Neural progenitor cell (in vitro differentiated cells): Measurements from ENCODE around the gene FCGBP. TPM values are rescaled to one million over a fixed set of nuclear protein-coding genes. Genes with fewer than 3 reads are reported as not detected.

Experiments
- DNase-seq: peaks from one replicate; pipeline ENCODE4 v3.0.0-alpha.2; 2016; ENCODE audit warnings: low spot score
- H2AFZ ChIP-seq: fragments of 200-600 bp; sonication (generic); replicated peaks from 2 replicates; pipeline ENCODE4 v1.6.1; 2016; ENCODE audit warnings: antibody characterized with exemption
- H3F3A ChIP-seq: fragments of 200-600 bp; sonication (generic); 2 replicates; pipeline ENCODE4 v1.6.1; 2016; ENCODE audit warnings: antibody characterized with exemption, low read depth
- H3K27ac ChIP-seq: fragments of 200-600 bp; sonication (generic); 2 replicates; pipeline ENCODE4 v1.5.1; 2016; ENCODE audit warnings: mild to moderate bottlenecking
- H3K27me3 ChIP-seq: fragments of 200-600 bp; sonication (generic); 2 replicates; pipeline ENCODE4 v1.6.1; 2016; ENCODE audit warnings: mild to moderate bottlenecking, moderate library complexity
- H3K36me3 ChIP-seq: fragments of 200-600 bp; sonication (generic); 2 replicates; pipeline ENCODE4 v1.5.1; 2016
- H3K4me1 ChIP-seq: fragments of 200-600 bp; sonication (generic); 2 replicates; pipeline ENCODE4 v1.6.1; 2016; ENCODE audit warnings: mixed run types
- H3K4me2 ChIP-seq: fragments of 200-600 bp; sonication (generic); 2 replicates; pipeline ENCODE4 v1.6.1; 2016
- H3K4me3 ChIP-seq: fragments of 200-600 bp; sonication (generic); 2 replicates; pipeline ENCODE4 v1.5.1; 2016
- H3K79me2 ChIP-seq: fragments of 200-600 bp; sonication (generic); 2 replicates; pipeline ENCODE4 v1.6.1; 2016; ENCODE audit warnings: low read depth
- H3K9ac ChIP-seq: fragments of 200-600 bp; sonication (generic); 2 replicates; pipeline ENCODE4 v1.6.1; 2016
- H3K9me3 ChIP-seq: fragments of 200-600 bp; sonication (generic); 2 replicates; pipeline ENCODE4 v1.5.1; 2016; ENCODE audit warnings: low read depth
- H4K20me1 ChIP-seq: fragments of 200-600 bp; sonication (generic); 2 replicates; pipeline ENCODE4 v1.6.1; 2016; ENCODE audit warnings: low read depth
- H3K27ac Mint-ChIP-seq: 3 replicates; pipeline ENCODE4 v1.8.0; 2021; ENCODE audit warnings: mixed read lengths
- H3K27me3 Mint-ChIP-seq: 2 replicates; pipeline ENCODE4 v1.8.0; 2022; ENCODE audit warnings: low read depth, mild to moderate bottlenecking, inconsistent platforms, moderate library complexity, mixed read lengths; ENCODE audit not compliant: insufficient read depth
- H3K36me3 Mint-ChIP-seq: 3 replicates; pipeline ENCODE4 v1.8.0; 2021; ENCODE audit warnings: mixed read lengths
- H3K4me1 Mint-ChIP-seq: 3 replicates; pipeline ENCODE4 v1.8.0; 2021; ENCODE audit warnings: mixed read lengths
- H3K4me3 Mint-ChIP-seq: 3 replicates; pipeline ENCODE4 v1.8.0; 2021; ENCODE audit warnings: mild to moderate bottlenecking, moderate library complexity, mixed read lengths
- H3K9me3 Mint-ChIP-seq: 3 replicates; pipeline ENCODE4 v1.8.0; 2020; ENCODE audit warnings: mixed read lengths
- EZH2 ChIP-seq: fragments of 200-600 bp; sonication (generic); IDR thresholded peaks from 2 replicates; pipeline ENCODE4 v1.6.1; 2017; ENCODE audit warnings: antibody characterized with exemption, mild to moderate bottlenecking, moderate library complexity
- EZH2phosphoT487 ChIP-seq: fragments of 200-600 bp; sonication (generic); IDR thresholded peaks from 2 replicates; pipeline ENCODE4 v1.6.1; 2017; ENCODE audit warnings: antibody characterized with exemption
- total RNA-seq: library from RNA; depleted of rRNA; stranded (reverse); fragments of >200 nt; gene quantifications from 2 replicates; pipeline ENCODE4 v1.2.3, GENCODE V29; 2015; ENCODE audit warnings: low replicate concordance
- TF ChIP-seq, protein P1 (sequence below): fragments of 200-600 bp; sonication (generic); IDR thresholded peaks from 2 replicates; pipeline ENCODE4 v1.5.1; 2017; ENCODE audit warnings: antibody characterized with exemption, mild to moderate bottlenecking

FCGBP gene
- total RNA-seq, 1 donor from 2014 or later: 0.06 TPM

DNA sequence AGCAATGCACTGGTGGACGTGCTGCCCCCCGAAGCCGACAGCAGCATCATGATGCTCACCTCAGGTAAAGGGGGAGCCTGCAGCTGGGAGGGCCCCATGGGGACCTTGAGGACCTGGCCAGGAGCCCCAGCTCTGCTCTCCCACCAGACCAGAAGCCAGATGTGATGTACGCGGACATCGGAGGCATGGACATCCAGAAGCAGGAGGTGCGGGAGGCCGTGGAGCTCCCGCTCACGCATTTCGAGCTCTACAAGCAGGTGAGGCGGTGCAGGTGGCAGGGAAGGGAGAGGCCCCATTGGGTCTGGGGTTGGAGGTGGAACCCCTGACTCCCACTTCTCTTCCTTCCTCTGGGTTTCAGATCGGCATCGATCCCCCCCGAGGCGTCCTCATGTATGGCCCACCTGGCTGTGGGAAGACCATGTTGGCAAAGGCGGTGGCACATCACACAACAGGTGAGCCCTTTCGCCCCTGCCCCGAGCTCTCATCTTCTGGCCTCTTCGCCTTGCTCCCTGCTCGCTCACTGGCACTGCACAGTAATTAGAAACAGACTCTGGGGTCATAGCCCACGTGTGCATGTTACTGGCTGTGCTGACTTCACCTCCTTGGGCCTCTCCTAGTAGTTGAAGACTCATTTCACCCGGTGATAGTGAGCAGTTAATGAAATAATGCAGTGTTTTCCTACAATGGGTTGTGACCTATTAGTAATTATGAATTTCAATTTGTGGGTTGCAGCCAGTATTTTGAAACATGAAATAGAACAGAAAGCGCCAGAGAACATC is 40.1 kb upstream of the FCGBP start:
- H3K27me3 ChIP-seq: no peaks in the 10 kb centered on the region
- peaks cover 8% of the 10 kb centered on the region for H3K4me1 ChIP-seq
- Mint-ChIP-seq H3K4me3 (peak overlapping the region; percentile 46), H3K4me1 (peaks cover 17% of the 10 kb centered on the region), H3K9me3 (no peaks in the 10 kb centered on the region), H3K27me3 (peaks cover 12% of the 10 kb centered on the region), H3K36me3 (peaks cover 43% of the 10 kb centered on the region), H3K27ac (no peak overlapping the region)
- H3K27ac ChIP-seq: no peak overlapping the region
- TF ChIP-seq EZH2phosphoT487 (no peak), EZH2 (no peak)
- TF ChIP-seq, protein P1, sequence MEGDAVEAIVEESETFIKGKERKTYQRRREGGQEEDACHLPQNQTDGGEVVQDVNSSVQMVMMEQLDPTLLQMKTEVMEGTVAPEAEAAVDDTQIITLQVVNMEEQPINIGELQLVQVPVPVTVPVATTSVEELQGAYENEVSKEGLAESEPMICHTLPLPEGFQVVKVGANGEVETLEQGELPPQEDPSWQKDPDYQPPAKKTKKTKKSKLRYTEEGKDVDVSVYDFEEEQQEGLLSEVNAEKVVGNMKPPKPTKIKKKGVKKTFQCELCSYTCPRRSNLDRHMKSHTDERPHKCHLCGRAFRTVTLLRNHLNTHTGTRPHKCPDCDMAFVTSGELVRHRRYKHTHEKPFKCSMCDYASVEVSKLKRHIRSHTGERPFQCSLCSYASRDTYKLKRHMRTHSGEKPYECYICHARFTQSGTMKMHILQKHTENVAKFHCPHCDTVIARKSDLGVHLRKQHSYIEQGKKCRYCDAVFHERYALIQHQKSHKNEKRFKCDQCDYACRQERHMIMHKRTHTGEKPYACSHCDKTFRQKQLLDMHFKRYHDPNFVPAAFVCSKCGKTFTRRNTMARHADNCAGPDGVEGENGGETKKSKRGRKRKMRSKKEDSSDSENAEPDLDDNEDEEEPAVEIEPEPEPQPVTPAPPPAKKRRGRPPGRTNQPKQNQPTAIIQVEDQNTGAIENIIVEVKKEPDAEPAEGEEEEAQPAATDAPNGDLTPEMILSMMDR: no peak
- peaks cover 9% of the 10 kb centered on the region for H3K36me3 ChIP-seq
- H3K79me2 ChIP-seq: peaks cover 26% of the 10 kb centered on the region
- no peak overlapping the region for H2AFZ ChIP-seq
- H3K4me3 ChIP-seq: no peak overlapping the region
- H3F3A ChIP-seq: no peaks in the 10 kb centered on the region
- H3K4me2 ChIP-seq: no peak overlapping the region
- no peak for DNase-seq
- H4K20me1 ChIP-seq: no peaks in the 10 kb centered on the region
- no peaks in the 10 kb centered on the region for H3K9me3 ChIP-seq
- no peak overlapping the region for H3K9ac ChIP-seq

- Histone ChIP-seq H2AFZ (no peak overlapping the region), H3K9me3 (no peaks in the 10 kb centered on the region), H4K20me1 (no peaks in the 10 kb centered on the region), H3K4me2 (peak overlapping the region; percentile 89), H3K4me1 (peaks cover 8% of the 10 kb centered on the region), H3K9ac (peak overlapping the region; percentile 87), H3K27me3 (no peaks in the 10 kb centered on the region), H3K79me2 (peaks cover 26% of the 10 kb centered on the region), H3K4me3 (peak overlapping the region; percentile 95), H3F3A (no peaks in the 10 kb centered on the region), H3K36me3 (peaks cover 9% of the 10 kb centered on the region), H3K27ac (no peak overlapping the region)
- TF ChIP-seq, protein P1: no peak
- TF ChIP-seq EZH2phosphoT487 (no peak), EZH2 (no peak)
- Mint-ChIP-seq H3K27me3 (peaks cover 12% of the 10 kb centered on the region), H3K4me3 (peak overlapping the region; percentile 96), H3K36me3 (peaks cover 25% of the 10 kb centered on the region), H3K9me3 (no peaks in the 10 kb centered on the region), H3K4me1 (peaks cover 19% of the 10 kb centered on the region), H3K27ac (peak overlapping the region; percentile 95)
- peak; percentile 46 for DNase-seq
Measured at GRCh38 chr19:39971380-39972035, 37.1 kb upstream of the FCGBP start.

- peaks cover 8% of the 10 kb centered on the region for H3K4me1 ChIP-seq
- H3K79me2 ChIP-seq: peaks cover 26% of the 10 kb centered on the region
- Mint-ChIP-seq H3K9me3 (no peaks in the 10 kb centered on the region), H3K4me3 (peak within 1 kb of the TSS; percentile 96), H3K36me3 (peaks cover 25% of the 10 kb centered on the region), H3K27ac (peak within 1 kb of the TSS; percentile 95), H3K4me1 (peaks cover 19% of the 10 kb centered on the region), H3K27me3 (peaks cover 11% of the 10 kb centered on the region)
- H3K9ac ChIP-seq: peak within 1 kb of the TSS; percentile 87
- H3K4me3 ChIP-seq: peak within 1 kb of the TSS; percentile 95
- no peaks in the 10 kb centered on the region for H4K20me1 ChIP-seq
- no peak within 1 kb of the TSS for H3K27ac ChIP-seq
- peaks cover 9% of the 10 kb centered on the region for H3K36me3 ChIP-seq
- H2AFZ ChIP-seq: peak within 1 kb of the TSS; percentile 91
- H3K27me3 ChIP-seq: no peaks in the 10 kb centered on the region
- peak within 1 kb of the TSS; percentile 89 for H3K4me2 ChIP-seq
- DNase-seq: peak; percentile 98
- no peaks in the 10 kb centered on the region for H3F3A ChIP-seq
- no peaks in the 10 kb centered on the region for H3K9me3 ChIP-seq
- no peak for TF ChIP-seq EZH2
- TF ChIP-seq EZH2phosphoT487: no peak
- TF ChIP-seq, protein P1: peak; percentile 66
Measured at GRCh38 chr19:39970675-39971379, 36.4 kb upstream of the FCGBP start, which contains the start of gene PSMC4. Gene PSMC4, plus strand, starts transcription at chr19:39971165. Its CDS starts 38 bp downstream, at chr19:39971203.
